ENCODE measurements around the gene FYB1.

DNA sequence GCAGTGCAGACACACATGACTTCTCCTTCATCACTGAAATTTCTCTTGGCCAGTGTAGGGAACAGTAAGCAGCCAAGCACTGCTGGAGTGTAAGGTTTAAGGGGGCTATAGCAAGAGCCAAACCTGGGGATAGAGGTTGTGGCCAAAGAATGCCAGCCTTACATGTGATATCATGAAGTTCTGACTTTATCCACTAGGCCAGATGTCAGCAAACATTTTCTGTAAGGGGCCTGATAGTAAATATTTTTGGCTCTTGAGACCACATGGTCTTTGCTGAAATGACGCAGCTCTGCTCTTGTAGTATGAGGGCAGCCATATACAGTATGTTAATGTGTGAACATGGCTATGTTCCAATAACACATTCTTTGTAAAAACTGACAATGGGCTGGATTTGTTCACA is 29.7 kb upstream of the FYB1 start:
- TF ChIP-seq CTCF (IDR thresholded peaks at IDR 0.05; ENCODE audit: insufficient read depth, low read depth, low read length) (no peak), EZH2 (IDR thresholded peaks at IDR 0.05; ENCODE audit: insufficient read depth, low read length) (no peak)
